IMR-90 (cell line): ENCODE data around the gene INPP5A. TPM values are rescaled to one million over a fixed set of nuclear protein-coding genes. Genes with fewer than 3 reads are reported as not detected.

Experiments
- ATAC-seq: fragments of 200-7000 bp; cut with Tn5 transposase; 2 replicates; pipeline ENCODE4 v1.9.1; 2020; ENCODE audit warnings: low read depth, mild to moderate bottlenecking, moderate library complexity
- BruUV-seq: library from RNA; stranded (reverse); fragments of 400-500 nt; replicated peaks from 2 replicates; lab custom pipeline; 2021; lab: Mats Ljungman, UMichigan
- CTCF ChIA-PET: fragments of 300-600 bp; formaldehyde crosslinking; extraction: SDS; loops from one replicate; lab custom pipeline; 2021; ENCODE audit warnings: antibody characterized with exemption; lab: Yijun Ruan, JAX
- POLR2A ChIA-PET: fragments of 300-600 bp; sonication (Branson Sonifier 250); formaldehyde crosslinking; loops from one replicate; lab custom pipeline; 2022; ENCODE audit warnings: antibody characterized with exemption; ENCODE audit not compliant: unreplicated experiment; lab: Charles Lee
- DNase-seq: peaks from one replicate; pipeline ENCODE4 v3.0.0; 2013
- H2AFZ ChIP-seq: replicated peaks from 2 replicates; pipeline ENCODE3; 2013; ENCODE audit warnings: low read length, mild to moderate bottlenecking; ENCODE audit not compliant: poor library complexity
- H2AK5ac ChIP-seq: 2 replicates; pipeline ENCODE4 v1.6.1; 2013; ENCODE audit warnings: low read depth, low read length, inconsistent platforms
- H2AK9ac ChIP-seq: replicated peaks from 2 replicates; pipeline ENCODE3; 2013; ENCODE audit warnings: mild to moderate bottlenecking, low read depth, low read length, moderate library complexity; ENCODE audit not compliant: poor library complexity
- H2BK120ac ChIP-seq: 2 replicates; pipeline ENCODE4 v1.6.1; 2013; ENCODE audit warnings: low read depth, low read length, inconsistent platforms
- H2BK15ac ChIP-seq: 3 replicates; pipeline ENCODE4 v1.6.1; 2013; ENCODE audit warnings: low read depth, low read length, inconsistent platforms
- H2BK20ac ChIP-seq: 2 replicates; pipeline ENCODE4 v1.6.1; 2013; ENCODE audit warnings: low read depth, mild to moderate bottlenecking, inconsistent platforms, low read length, moderate library complexity
- H2BK5ac ChIP-seq: 2 replicates; pipeline ENCODE4 v1.6.1; 2013; ENCODE audit warnings: mild to moderate bottlenecking, low read depth, low read length, inconsistent platforms; ENCODE audit not compliant: poor library complexity, severe bottlenecking
- H3K14ac ChIP-seq: replicated peaks from 2 replicates; pipeline ENCODE4 v1.6.1; 2013; ENCODE audit warnings: low read depth, low read length, inconsistent platforms
- H3K18ac ChIP-seq: 2 replicates; pipeline ENCODE4 v1.6.1; 2013; ENCODE audit warnings: low read depth, low read length, control low read depth
- H3K23ac ChIP-seq: 2 replicates; pipeline ENCODE4 v1.6.1; 2013; ENCODE audit warnings: low read depth, low read length, inconsistent platforms
- H3K27ac ChIP-seq: 2 replicates; pipeline ENCODE4 v1.5.1; 2013; ENCODE audit warnings: mild to moderate bottlenecking, control low read depth, low read length; ENCODE audit not compliant: insufficient read depth
- H3K27me3 ChIP-seq: 2 replicates; pipeline ENCODE4 v1.6.1; 2013; ENCODE audit warnings: low read length; ENCODE audit not compliant: control insufficient read depth, insufficient read depth
- H3K36me3 ChIP-seq: 2 replicates; pipeline ENCODE4 v1.6.1; 2013; ENCODE audit warnings: low read length, mixed read lengths; ENCODE audit not compliant: control insufficient read depth, insufficient read depth
- H3K4ac ChIP-seq: 2 replicates; pipeline ENCODE4 v1.6.1; 2013; ENCODE audit warnings: low read depth, low read length, inconsistent platforms
- H3K4me1 ChIP-seq: 2 replicates; pipeline ENCODE4 v1.6.1; 2013; ENCODE audit warnings: low read length, mixed read lengths; ENCODE audit not compliant: control insufficient read depth, insufficient read depth
- H3K4me2 ChIP-seq: 2 replicates; pipeline ENCODE4 v1.6.1; 2013; ENCODE audit warnings: low read depth, mild to moderate bottlenecking, control low read depth, low read length, moderate library complexity
- H3K4me3 ChIP-seq: 2 replicates; pipeline ENCODE4 v1.5.1; 2013; ENCODE audit warnings: low read depth, mild to moderate bottlenecking, control low read depth, low read length, moderate library complexity; ENCODE audit not compliant: insufficient read depth
- H3K56ac ChIP-seq: 2 replicates; pipeline ENCODE4 v1.6.1; 2013; ENCODE audit warnings: low read length, inconsistent platforms; ENCODE audit not compliant: insufficient read depth; ENCODE audit errors: extremely low read depth
- H3K79me1 ChIP-seq, 2 experiments: 2 replicates each; pipeline ENCODE4 v1.6.1; 2013; ENCODE audit warnings: low read length in 2 of 2, inconsistent platforms in 1 of 2, low read depth in 1 of 2
- H3K9ac ChIP-seq: 2 replicates; pipeline ENCODE4 v1.6.1; 2013; ENCODE audit warnings: low read depth, low read length, control low read depth
- H3K9me1 ChIP-seq: 2 replicates; pipeline ENCODE4 v1.6.1; 2013; ENCODE audit warnings: low read length, inconsistent platforms; ENCODE audit not compliant: insufficient read depth
- H3K9me3 ChIP-seq: 2 replicates; pipeline ENCODE4 v1.6.1; 2013; ENCODE audit warnings: low read length; ENCODE audit not compliant: control insufficient read depth, insufficient read depth
- H4K20me1 ChIP-seq: 2 replicates; pipeline ENCODE4 v1.6.1; 2013; ENCODE audit warnings: low read length, inconsistent platforms; ENCODE audit not compliant: insufficient read depth
- H4K5ac ChIP-seq: 2 replicates; pipeline ENCODE4 v1.6.1; 2013; ENCODE audit warnings: mild to moderate bottlenecking, low read depth, low read length, control low read depth
- H4K8ac ChIP-seq, 2 experiments: 2 replicates each; pipeline ENCODE4 v1.6.1; 2013; ENCODE audit warnings: low read depth in 2 of 2, low read length in 2 of 2, control low read depth in 1 of 2, inconsistent platforms in 1 of 2
- H4K91ac ChIP-seq: 2 replicates; pipeline ENCODE4 v1.6.1; 2013; ENCODE audit warnings: low read depth, low read length, inconsistent platforms; ENCODE audit not compliant: insufficient read depth
- FOS ChIP-seq: fragments of 150-350 bp; IDR thresholded peaks from 2 replicates; pipeline ENCODE4 v1.6.1; 2016; ENCODE audit warnings: low read depth, low read length
- WGBS, 2 experiments: methylation state at CpG; one replicate each; pipeline versions ENCODE4 v1.1.5 to v1.1.7; 2013; ENCODE audit warnings: missing lambda C conversion rate in 2 of 2; ENCODE audit not compliant: insufficient read length in 1 of 2; ENCODE audit errors: extremely low coverage in 2 of 2; 5-methylcytosine and 5-hydroxymethylcytosine counted together
- dilution Hi-C: fragments of 300-500 bp; cut with HindIII; formaldehyde crosslinking; loops from one replicate; pipeline ENCODE4 v1.14.3; 2018; ENCODE audit warnings: low sequenced_read_pairs; ENCODE audit not compliant: unreplicated experiment
- in situ Hi-C: fragments of 300-500 bp; cut with MboI; formaldehyde crosslinking; loops from 3 replicates; pipeline ENCODE4 v1.14.3; 2019; ENCODE audit warnings: low sequenced_read_pairs, inconsistent platforms, mixed read lengths
- intact Hi-C: fragments of 100-400 bp; cut with micrococcal nuclease; formaldehyde crosslinking; loops from 2 replicates; pipeline ENCODE4 v1.10.0; 2022
- polyA plus RNA-seq, 3 experiments: library from polyadenylated mRNA; depleted of rRNA; stranded (reverse); fragments of >200 nt; gene quantifications; 2 replicates each; pipeline ENCODE4 v1.2.3, GENCODE V29; 2012; ENCODE audit warnings: low replicate concordance in 1 of 3
- total RNA-seq: library from RNA; depleted of rRNA; stranded (reverse); fragments of >200 nt; gene quantifications from 2 replicates; pipeline ENCODE4 v1.2.3, GENCODE V29; 2012

The INPP5A gene
- total and polyA plus RNA-seq, 2 of the 4 experiments (the other 2 are of a cell fraction), result 21.4 to 36.7 TPM

DNA sequence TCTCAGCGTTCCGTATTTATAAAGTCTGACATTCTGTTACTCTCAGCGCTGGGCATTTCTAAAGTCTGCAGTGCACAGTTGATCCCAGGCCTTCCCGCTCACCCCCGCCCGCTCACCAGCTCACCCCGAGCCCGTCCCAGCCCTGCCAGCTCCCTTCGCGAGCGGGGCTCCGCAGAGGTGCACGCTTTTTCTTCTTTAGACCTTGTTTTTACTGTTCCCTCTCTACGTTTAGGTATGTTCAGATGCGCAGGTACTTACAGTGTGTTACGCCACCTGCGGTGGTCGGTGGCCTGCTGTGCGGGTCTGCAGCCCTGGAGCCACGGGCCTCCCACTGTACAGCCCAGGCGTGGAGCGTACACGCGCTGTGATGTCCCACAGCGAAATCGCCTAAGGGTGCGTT is 219.6 kb downstream of the INPP5A start:
- H3K23ac ChIP-seq, result no peak overlapping the region
- H3K27me3 ChIP-seq, result no peaks in the 10 kb centered on the region
- WGBS, 2 experiments, result 98% methylated on average over 22 of the region's 27 CpGs; no CpG with 5 or more reads in 1 of the 2 experiments
- no peak overlapping the region for H4K5ac ChIP-seq
- intact Hi-C loops (no loop called here), dilution Hi-C loops (no loop called here), in situ Hi-C loops (no loop called here)
- peaks cover 11% of the 10 kb centered on the region for H3K9me1 ChIP-seq
- H3K27ac ChIP-seq, result no peak overlapping the region
- no peak overlapping the region for H3K18ac ChIP-seq
- no peak overlapping the region for H4K8ac ChIP-seq
- no peak overlapping the region for H3K4me3 ChIP-seq
- ChIA-PET CTCF (no interaction called here), POLR2A (no interaction called here)
- H3K4me2 ChIP-seq, result no peak overlapping the region
- H4K20me1 ChIP-seq, result no peaks in the 10 kb centered on the region
- BruUV-seq, result no TSS peak
- no peaks in the 10 kb centered on the region for H3K4me1 ChIP-seq
- no peak overlapping the region for H2AK5ac ChIP-seq
- no peak overlapping the region for H2AK9ac ChIP-seq
- H2AFZ ChIP-seq, result no peak overlapping the region
- H3K56ac ChIP-seq, result no peak overlapping the region
- no peak for TF ChIP-seq FOS
- ATAC-seq (no peak), DNase-seq (no peak)
- 0 out of 4 replicates have a peak, but pooled peaks cover 0 to 4% of the 10 kb centered on the region in 2 experiments for H3K79me1 ChIP-seq
- no peak overlapping the region for H4K91ac ChIP-seq
- no peak overlapping the region for H3K9ac ChIP-seq
- H3K14ac ChIP-seq, result no peak overlapping the region
- no peak overlapping the region for H2BK15ac ChIP-seq
- H3K36me3 ChIP-seq, result peaks cover 14% of the 10 kb centered on the region
- H2BK120ac ChIP-seq, result no peak overlapping the region
- H3K4ac ChIP-seq, result no peak overlapping the region
- no peak overlapping the region for H2BK5ac ChIP-seq
- no peak overlapping the region for H2BK20ac ChIP-seq
- no peaks in the 10 kb centered on the region; the same call in 1 of the 2 replicates for H3K9me3 ChIP-seq
